Esophagus squamous epithelium (tissue), 4 donors: Measurements from ENCODE around the gene SF1.

Experiments used
- CTCF ChIP-seq, 6 experiments: fragments of 450-650 bp in 4 of 6; fragments of 200-600 bp in 2 of 6; sonication (generic) in 2 of 6; IDR thresholded peaks; one replicate each; pipeline ENCODE4 v1.5.1; 2016 to 2019; ENCODE audit warnings: antibody characterized with exemption in 6 of 6, mild to moderate bottlenecking in 4 of 6, moderate library complexity in 4 of 6
- POLR2A ChIP-seq, 4 donors: fragments of 450-650 bp; IDR thresholded peaks; one replicate each; pipeline ENCODE4 v1.6.1; 2017; ENCODE audit warnings: antibody characterized with exemption in 4 of 4, mild to moderate bottlenecking in 4 of 4, moderate library complexity in 3 of 4

- TF ChIP-seq CTCF (IDR thresholded peaks at IDR 0.05) (no peak), POLR2A (IDR thresholded peaks at IDR 0.05) (no peak)
Measured at GRCh38 chr11:64747961-64748665, 30.2 kb downstream of the SF1 start.
